Stimulated activated CD4-positive, alpha-beta T cell treated with anti-CD3 and anti-CD28 coated beads, Interleukin-12 subunit alpha, Interleukin-12 subunit beta, amount 100 ng/mL, for 4 hours (primary cell): ENCODE data around the gene ZNF286A.
"Not testable (repeated sequence)": the region's sequence is repeated elsewhere in the genome, so short reads cannot be mapped to it uniquely, and the experiment has no call there.

Experiments used
- DNase-seq: peaks from one replicate; pipeline ENCODE4 v3.0.0-alpha.2; 2020

Gene ZNF286A

DNA sequence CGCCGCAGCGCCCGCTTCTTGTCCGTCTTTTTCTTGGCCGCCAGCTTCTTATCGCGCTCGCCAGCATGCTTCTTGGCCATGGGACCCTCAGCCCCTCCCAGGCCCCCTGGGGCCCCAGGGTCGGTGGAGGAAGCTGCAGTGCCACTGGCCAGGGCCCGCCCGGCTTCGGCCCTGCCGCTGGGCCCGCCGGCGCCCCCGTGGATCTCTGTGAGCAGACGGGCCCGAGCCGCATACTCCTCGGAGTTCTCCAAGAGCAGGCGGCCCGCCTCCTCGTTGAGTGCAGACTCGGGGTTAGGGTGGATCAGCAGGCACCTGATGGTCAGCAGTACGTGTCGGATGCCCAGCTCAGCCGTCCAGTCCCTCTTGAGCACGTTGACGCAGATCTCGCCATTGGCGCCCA lies 4.7 kb downstream of the ZNF286A start:
- DNase-seq, result not testable (repeated sequence)

DNA sequence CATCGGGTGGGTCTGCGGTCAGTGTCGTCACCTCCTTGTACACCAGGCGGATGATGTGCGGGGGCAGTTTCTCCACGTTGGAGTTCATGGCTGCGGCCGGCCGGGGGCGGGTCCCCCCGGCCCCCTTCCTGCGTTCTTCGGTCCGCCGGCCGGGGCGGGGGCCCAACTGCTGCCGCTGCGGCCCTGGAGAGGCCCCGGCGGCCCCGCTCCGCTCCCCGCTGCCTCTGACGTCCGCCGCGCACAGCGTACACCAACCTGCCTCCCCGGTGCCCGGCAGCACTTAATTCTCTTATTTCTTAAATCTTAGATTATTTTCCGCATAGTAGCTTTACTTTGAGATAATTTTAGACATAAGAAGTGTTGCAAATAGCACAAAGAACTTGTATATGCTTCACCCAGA lies 5.3 kb downstream of the ZNF286A start:
- not testable (repeated sequence) for DNase-seq

DNA sequence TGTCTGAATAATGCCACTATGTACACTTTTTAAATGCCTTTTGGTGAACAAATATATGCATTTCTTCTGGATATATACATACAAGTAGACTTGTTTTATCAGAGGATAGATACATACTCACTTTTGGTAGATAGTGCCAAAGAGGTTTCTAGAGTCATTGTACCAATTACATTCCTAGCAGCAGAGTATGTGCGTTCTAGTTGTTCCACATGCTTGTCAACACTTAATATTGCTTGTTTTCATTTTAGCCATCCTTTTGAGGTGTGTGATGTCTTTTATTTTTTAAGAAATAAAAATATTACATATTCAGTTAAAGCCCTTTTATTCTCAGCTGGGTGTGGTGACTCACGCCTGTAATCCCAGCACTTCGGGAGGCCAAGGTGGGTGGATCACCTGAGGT lies 9.3 kb downstream of the ZNF286A start:
- not testable (repeated sequence) for DNase-seq

DNA sequence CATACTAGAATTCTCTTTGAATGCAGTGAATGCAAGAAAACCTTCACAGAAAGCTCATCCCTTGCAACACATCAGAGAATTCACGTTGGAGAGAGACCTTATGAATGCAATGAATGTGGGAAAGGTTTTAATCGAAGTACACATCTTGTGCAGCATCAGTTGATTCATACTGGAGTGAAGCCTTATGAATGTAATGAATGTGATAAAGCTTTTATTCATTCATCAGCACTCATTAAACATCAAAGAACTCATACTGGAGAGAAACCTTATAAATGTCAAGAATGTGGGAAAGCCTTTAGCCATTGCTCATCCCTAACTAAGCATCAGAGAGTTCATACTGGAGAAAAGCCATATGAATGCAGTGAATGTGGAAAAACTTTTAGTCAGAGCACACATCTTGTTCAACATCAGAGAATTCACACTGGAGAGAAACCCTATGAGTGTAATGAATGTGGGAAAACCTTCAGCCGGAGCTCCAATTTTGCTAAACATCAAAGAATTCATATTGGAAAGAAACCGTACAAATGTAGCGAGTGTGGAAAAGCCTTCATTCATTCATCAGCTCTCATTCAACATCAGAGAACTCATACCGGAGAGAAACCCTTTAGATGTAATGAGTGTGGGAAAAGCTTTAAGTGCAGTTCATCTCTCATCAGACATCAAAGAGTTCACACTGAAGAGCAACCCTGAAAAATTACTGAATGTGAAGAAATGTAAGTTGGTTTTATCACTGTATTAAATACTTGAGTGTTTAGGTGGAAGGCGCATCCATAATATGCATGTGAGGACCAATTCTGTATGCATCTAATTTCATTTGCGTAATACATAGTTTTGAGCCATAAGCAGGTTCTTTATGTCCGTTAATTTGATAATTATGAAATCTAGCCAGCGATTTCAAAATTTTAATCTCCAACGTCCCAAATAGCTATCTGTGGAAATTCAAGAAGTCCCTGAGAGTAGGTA lies 17.3 kb downstream of the ZNF286A start:
- DNase-seq, result not testable (repeated sequence)

DNA sequence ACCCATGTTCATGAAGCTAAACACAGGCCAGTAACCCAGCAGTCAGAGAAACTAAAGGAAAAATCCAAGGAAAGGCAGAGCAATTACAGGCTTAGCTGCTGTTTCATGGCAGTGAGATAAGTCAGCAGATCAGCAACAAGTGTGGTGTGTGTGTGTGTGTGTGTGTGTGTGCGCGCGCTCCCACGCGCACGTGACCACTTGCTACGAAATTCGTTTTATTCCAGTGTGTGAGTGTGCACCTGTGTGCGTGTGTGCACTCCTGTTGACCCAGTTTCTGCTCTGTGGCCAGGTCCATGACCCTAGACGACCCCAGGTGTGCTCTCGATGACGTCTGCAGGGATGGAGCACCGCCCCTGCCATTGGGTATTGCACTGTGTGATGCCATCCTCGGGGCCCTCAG lies 31.0 kb downstream of the ZNF286A start:
- not testable (repeated sequence) for DNase-seq

DNA sequence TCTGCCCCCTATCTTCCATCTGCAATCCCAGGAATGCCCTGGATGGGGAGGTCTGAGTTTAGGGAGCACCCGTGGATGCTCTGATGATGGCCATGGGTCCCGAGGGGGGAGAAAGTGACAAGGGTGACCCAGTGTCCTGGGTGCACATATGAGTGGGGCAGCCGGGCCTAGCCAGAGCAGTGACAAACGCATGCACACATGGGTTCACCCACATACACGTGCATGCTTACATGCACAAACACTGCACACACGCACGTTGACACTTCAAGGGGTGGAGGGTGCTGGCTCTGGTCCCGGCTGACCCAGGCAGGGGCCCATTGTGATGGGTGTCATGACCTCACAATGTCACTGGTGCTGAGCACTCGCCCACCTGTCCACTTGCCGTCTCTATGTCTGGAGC lies 32.3 kb downstream of the ZNF286A start, which contains the start of gene TBC1D26:
TSS of gene TBC1D26 (plus strand) at position 384 of the 400 bp plus-strand sequence. CDS start 3,066 bp downstream, outside the sequence.
- not testable (repeated sequence) for DNase-seq

DNA sequence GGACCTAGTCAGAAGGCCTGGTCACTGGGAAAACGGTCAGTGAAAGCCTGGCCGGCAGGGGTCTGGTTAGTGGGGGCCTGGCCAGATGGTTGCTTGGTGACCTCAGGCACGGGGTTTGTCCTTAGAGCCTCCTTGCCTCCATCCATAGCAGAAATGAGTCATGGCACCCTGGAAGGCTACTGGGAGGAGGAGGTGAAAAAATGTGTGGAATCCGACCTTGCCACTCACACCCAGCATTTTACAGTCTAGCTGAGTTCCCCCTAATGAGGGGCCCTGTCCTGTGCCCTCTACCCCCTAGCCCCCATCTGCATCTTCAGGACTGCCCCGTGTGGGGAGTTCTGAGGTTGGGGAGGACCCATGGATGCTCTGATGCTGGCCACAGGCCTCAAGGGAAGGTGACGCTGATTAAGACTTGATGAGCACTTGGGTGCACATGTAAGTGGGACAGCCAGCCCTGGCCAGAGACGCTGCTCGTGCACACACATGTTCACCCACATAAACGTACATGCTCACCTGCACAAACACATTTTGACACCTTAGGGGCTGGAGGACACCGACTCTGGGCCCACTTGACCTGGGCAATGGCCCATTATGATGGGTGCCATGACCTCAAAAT lies 33.7 kb downstream of the ZNF286A start:
- DNase-seq, result not testable (repeated sequence)

DNA sequence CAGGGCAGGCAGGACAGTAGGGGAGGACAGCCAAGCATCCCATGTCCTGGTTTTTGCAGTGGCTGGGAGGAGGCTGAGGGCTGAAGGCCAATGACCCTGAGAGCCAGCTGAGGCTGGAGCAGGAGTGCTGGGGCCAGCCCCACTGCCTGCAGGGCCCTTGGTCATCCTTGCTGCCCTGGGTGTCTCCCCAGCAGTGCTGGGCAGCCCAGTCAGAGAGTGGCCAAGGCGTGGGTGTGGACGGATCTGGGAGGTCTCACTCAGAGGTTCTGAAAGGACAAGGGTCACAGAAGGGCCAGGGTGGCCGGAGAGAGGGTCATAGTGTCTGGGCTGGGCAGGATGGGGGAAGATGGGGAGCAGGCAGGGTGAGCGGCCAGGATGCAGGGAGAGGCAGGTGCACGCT lies 37.0 kb downstream of the ZNF286A start:
- DNase-seq, result not testable (repeated sequence)

DNA sequence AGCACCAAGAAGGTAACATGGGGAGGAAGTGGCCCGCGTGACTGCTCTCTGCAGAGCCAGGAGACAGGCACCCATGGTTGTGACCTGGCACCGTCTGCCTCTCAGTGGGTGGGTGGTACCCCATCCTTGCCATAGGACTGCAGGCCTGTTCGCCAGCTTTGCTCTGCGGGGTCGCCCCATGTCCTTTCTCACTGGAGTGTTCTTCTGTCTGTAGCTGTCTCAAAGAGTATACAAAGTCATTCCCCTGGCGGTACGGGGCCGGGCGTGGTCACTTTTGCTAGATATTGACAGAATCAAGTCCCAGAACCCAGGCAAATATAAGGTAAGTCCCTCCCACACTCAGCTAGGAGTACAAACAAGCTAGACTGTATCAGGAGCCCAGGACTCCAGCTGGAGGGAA lies 38.5 kb downstream of the ZNF286A start:
- no peak for DNase-seq

DNA sequence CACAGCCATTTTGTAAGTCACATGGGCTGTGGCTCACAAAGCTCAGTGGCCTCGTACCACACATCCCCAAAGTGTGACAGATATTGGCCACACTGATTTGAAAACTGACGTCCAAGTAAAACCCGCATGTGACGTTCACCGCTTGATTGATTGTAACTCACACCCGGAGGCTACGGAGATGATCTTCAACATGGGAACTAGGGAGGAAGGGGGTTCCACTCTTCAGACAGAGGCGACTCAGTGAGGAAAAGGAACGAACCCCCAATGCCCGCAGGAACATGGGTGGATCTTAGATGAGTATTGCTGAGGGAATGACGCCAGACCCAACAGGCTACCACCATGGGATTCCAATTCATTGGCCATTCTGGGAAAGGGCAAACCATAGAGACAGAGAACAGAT lies 39.7 kb downstream of the ZNF286A start:
- DNase-seq, result not testable (repeated sequence)

DNA sequence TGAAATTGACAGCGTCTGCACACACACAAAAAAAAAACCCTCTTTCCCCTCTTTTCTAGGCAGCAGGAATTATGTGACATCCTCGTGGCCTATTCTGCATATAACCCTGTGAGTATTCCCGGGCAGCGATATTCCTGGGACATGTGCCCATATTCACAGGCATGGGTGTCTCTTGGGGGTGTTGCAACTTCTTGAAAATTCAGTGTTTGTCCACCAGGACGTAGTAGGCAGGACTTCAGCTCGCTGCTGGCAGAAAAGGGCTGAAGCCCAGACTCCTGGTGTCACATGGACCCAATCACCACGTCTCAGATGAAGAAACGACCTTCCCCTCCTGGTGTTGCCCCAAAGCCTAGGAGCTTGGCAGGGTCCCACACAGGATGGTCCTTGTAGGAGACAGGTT lies 40.5 kb downstream of the ZNF286A start:
- not testable (repeated sequence) for DNase-seq

DNA sequence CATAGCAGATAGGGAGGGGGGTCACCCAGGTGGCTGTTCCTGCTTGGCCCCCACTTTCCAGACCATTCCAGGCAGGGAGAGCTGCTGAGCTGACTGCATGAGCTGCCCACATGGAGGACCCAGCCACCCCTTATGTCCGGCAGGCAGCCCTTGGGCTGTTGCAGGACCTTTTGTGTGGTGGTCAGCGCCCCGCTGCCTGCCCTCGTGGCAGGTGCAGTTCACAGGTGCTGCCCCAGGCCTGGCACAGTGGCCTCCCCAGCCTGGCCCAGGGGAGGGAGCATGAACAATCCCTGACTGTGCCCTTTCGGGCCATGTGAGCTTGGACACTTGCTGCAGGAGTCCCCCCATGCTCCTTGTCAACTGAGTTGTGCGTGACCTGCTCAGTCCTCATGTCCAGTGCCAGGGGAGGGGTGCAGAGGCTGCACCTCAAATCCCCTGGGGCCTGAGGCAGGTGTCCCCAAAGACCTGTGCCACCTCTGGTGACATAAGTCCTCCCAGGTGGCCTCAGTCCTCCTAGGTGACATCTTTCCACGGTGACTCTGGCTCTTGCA lies 41.1 kb downstream of the ZNF286A start:
- DNase-seq, result no peak

DNA sequence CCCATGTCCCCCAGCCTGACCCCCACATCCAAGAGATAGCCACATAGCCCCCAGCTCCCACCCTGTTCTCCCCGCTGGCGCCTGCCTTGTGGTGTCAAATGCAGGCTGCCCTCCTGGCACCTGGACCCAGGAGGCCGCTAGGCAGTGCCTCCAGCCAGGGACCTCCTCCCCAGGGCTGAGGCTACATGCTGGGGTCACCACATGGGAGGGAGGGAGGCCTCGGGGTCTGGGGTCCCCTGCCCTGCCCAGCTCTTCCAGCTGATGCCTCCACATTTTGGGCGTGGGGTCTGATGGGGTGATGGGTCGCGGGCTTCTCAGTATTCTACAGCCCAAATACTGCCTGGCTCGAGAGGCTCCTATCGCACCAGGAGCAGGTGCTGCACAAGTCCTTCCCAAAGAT lies 42.1 kb downstream of the ZNF286A start:
- DNase-seq, result no peak

DNA sequence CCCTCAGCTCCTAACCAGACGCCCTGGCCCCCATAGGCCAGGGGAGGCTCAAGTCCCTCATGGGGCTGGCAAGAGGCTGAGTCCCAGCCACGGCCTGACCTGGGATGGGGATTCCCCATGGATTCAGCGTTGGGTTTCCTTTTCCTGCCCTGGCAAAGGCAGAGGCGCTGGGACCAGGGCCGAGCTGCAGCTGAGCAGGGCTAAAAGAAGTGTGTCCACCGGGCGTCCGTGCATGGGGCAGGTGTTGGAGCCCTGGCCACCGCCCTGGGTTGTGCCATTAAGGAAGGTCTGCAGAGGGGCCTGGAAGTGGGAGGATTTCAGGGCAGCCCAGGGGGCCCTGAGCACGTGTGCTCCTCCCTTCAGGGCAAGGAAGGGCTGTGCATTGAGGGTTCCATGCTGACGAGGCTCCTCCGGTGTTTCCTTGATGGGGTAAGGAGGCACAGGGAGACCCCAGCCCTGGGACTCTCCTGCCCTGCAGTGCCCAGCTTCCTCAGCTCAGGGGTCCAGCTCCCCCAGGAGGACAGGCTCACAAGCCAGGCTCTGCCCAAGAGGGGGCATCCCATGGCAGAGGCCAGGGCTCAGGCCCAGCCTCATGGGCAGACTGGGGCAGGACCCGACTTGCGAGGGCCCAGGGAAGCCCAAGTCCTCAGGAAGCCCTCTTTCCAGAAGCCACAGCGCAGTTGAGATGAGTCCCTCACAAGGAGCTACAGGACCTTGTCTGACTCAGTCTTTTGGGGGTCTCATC lies 42.7 kb downstream of the ZNF286A start:
- DNase-seq, result no peak

DNA sequence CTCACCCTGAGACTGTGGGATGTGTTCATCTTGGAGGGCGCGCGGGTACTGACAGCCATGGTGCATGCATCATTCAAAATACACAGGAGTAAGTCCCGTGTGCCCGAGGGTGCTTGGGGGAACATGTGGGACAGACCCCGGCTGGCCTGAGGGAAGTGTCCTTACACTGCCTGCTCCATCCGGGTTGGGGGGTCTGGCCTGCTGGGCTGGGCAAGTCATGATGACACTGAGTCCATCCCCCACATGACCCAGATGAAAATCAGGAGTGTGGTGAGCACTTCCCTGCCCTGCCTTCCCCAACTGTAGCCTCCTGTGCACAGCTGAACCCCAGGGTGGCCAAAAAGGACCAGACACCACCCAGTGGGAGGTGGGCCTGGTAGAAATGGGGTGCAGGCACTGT lies 43.4 kb downstream of the ZNF286A start:
- no peak for DNase-seq

DNA sequence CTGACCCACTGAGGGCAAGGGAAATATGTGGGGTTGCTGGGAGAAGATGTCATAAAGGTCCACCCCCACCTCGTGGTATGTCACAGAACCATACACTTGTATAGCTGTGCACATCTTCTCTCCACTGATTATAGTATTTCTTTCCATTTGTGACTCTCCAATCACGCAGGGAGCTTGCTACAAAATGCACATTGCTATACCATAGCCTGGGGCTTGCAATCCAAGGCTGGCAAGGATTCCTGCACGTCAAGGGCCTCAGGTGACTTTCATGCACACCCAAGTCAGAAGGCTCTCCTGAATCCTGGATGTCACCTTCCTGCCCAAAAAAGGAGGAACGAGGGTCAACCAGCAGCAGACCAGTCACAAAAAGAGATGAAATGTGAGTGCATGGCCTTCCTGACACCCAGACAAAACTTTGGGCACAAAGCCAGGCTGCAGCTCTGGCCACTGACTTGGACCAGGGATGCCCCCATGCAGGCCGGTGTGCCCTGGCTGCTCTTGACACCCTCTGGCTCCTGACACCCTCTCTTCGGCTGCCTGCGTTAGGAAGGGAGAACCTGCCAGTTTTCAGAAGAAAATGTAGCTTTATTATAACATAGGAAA lies 44.6 kb downstream of the ZNF286A start:
- DNase-seq, result no peak

DNA sequence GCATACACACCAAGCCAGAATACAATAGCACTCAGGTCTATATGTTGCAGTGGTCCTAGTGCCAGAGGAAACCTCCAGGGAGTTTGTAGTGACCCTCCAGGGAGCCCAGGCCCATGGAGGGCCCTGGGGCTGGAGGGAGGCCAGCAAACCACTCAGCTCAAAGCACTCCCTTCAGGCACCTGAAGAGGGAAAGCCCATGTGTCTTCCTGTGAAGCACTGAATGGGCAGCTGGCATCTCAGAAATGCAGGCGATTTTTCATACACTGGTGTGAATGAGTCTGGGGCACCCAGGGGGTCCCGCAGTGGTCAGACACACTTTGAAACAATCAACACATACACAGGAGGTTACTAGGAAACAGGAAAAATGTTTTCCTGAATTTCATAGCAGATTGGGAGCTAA lies 45.3 kb downstream of the ZNF286A start:
- DNase-seq, result no peak

DNA sequence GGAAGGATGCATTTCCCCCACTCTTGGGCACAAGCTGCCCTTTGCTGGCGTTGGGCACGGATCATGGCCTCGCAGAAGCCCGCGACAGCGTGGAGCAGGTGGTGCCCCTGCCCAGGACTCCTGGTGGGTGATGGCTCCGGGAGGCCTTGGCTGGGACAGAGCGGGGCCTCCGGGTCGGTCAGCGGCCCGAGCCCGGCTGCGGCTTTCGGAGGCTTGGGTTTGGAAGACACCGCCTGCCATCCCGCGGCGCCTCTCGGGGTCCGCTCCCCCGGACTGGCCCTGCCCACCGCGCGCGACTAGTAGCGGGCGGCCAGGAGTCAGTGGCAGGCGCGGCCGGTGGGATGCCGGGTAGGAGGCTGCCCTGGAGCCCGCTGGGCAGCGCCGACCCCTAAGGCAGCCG lies 49.9 kb downstream of the ZNF286A start:
- not testable (repeated sequence) for DNase-seq

DNA sequence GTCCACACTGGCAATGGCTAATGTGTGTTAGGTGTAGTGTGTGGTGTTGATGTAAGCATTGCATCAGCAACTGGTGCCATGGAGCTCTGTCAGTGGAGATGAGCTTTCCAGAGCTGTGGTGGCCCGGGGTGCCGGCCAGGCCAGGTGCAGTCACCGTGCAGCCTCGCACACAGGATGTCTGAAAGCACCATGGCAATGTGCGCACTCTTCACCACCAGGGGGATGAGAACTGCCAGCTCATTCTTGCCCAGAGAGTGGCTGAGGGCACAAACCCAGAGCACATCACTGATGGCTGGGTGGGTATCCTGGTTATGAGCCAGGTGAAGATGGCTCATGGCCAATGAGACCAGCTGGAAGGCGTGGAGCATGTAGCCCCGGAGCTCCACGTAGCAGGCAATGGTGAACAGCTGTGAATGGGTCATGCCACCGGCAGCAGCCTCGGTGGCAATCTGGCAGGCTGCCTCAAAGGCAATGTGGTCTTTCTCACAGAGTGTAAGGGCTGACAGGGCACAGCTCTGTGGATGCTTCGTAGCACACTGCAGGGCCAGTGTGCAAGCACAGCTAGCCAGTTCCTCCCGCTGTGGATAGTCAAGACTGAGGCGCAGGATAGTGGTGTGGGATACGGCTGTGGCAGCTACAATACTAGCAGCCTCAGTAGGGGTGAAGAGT lies 69.4 kb downstream of the ZNF286A start:
- DNase-seq, result not testable (repeated sequence)
